Colonic mucosa (tissue), 4 donors: ENCODE measurements around the gene KCTD11. TPM values are rescaled to one million over a fixed set of nuclear protein-coding genes. Genes with fewer than 3 reads are reported as not detected.
"Not testable (repeated sequence)": the region's sequence is repeated elsewhere in the genome, so short reads cannot be mapped to it uniquely, and the experiment has no call there.

ENCODE experiments used
- DNase-seq: peaks from one replicate; pipeline ENCODE4 v3.0.0-alpha.2; 2020
- H3K27ac ChIP-seq: fragments of 200-600 bp; one replicate; pipeline ENCODE4 v1.8.0; 2021
- H3K27me3 ChIP-seq: fragments of 200-600 bp; one replicate; pipeline ENCODE4 v1.8.0; 2021
- H3K36me3 ChIP-seq: fragments of 200-600 bp; one replicate; pipeline ENCODE4 v1.8.0; 2021
- H3K4me1 ChIP-seq: fragments of 200-600 bp; one replicate; pipeline ENCODE4 v1.8.0; 2021; ENCODE audit warnings: mild to moderate bottlenecking
- H3K4me3 ChIP-seq: fragments of 200-600 bp; one replicate; pipeline ENCODE4 v1.8.0; 2021
- H3K9ac ChIP-seq, 2 donors: one replicate each; pipeline ENCODE4 v1.7.0; 2013; ENCODE audit warnings: control low read depth in 2 of 2, low read depth in 2 of 2, low read length in 2 of 2
- H3K9me3 ChIP-seq: fragments of 200-600 bp; one replicate; pipeline ENCODE4 v1.8.0; 2021
- CTCF ChIP-seq: fragments of 200-600 bp; IDR thresholded peaks from one replicate; pipeline ENCODE4 v1.8.0; 2022; ENCODE audit warnings: antibody characterized with exemption, mild to moderate bottlenecking
- intact Hi-C: fragments of 100-400 bp; cut with DNase I; formaldehyde crosslinking; loops from one replicate; pipeline ENCODE4 v1.14.1; 2022
- total RNA-seq, 2 donors: library from RNA; stranded (reverse); fragmentation: NEBNext Ultra II Directional in 1 of 2; extraction: Animal tissue kit (Norgen Biotek cat#: 25700) in 1 of 2; gene quantifications; one replicate each; pipeline ENCODE4 v1.2.1, GENCODE V29; 2021
- donor health status: healthy.
- donor health status: DM: no; HTN: no; CAD: no.
- donor health status: DM: no; HTN: no; CAD: no.

The KCTD11 gene
- total RNA-seq, 2 donors from 2014 or later, result 5.6 to 12.6 TPM

- no peak for DNase-seq
- Histone ChIP-seq H3K9me3 (no peaks in the 10 kb centered on the region), H3K9ac (no peak overlapping the region), H3K36me3 (no peaks in the 10 kb centered on the region), H3K4me1 (no peaks in the 10 kb centered on the region), H3K27me3 (no peaks in the 10 kb centered on the region), H3K27ac (no peak overlapping the region), H3K4me3 (no peak overlapping the region)
- TF ChIP-seq CTCF, result no peak
- intact Hi-C loops, result no loop called here
Observed at GRCh38 chr17:7367918-7368598, 16.1 kb downstream of the KCTD11 start.

GRCh38 chr17:7368599-7368994 lies 16.6 kb downstream of the KCTD11 start:
- H3K9me3 ChIP-seq, H3K4me3 ChIP-seq, intact Hi-C loops, DNase-seq, H3K36me3 ChIP-seq, H3K27ac ChIP-seq, H3K4me1 ChIP-seq, H3K27me3 ChIP-seq, H3K9ac ChIP-seq: not testable (repeated sequence)

GRCh38 chr17:7369825-7370224 lies 17.9 kb downstream of the KCTD11 start:
- Histone ChIP-seq H3K27ac (no peak overlapping the region), H3K9me3 (no peaks in the 10 kb centered on the region), H3K27me3 (no peaks in the 10 kb centered on the region), H3K4me3 (no peak overlapping the region), H3K4me1 (no peaks in the 10 kb centered on the region), H3K9ac (no peak overlapping the region), H3K36me3 (no peaks in the 10 kb centered on the region)
- no peak for DNase-seq
- intact Hi-C loops, result no loop called here
- no peak for TF ChIP-seq CTCF

- DNase-seq, result no peak
- H3K4me3 ChIP-seq, result no peak overlapping the region
- no peaks in the 10 kb centered on the region for H3K36me3 ChIP-seq
- no peaks in the 10 kb centered on the region for H3K9me3 ChIP-seq
- no peaks in the 10 kb centered on the region for H3K27me3 ChIP-seq
- H3K9ac ChIP-seq, result no peak overlapping the region
- H3K4me1 ChIP-seq, result no peaks in the 10 kb centered on the region
- no peak overlapping the region for H3K27ac ChIP-seq
- no peak for TF ChIP-seq CTCF
- intact Hi-C loops, result no loop called here
Observed at GRCh38 chr17:7370853-7371252, 18.9 kb downstream of the KCTD11 start.

GRCh38 chr17:7374353-7374752 lies 22.4 kb downstream of the KCTD11 start:
- TF ChIP-seq CTCF, result no peak
- Histone ChIP-seq H3K4me3 (no peak overlapping the region), H3K27ac (no peak overlapping the region), H3K36me3 (no peaks in the 10 kb centered on the region), H3K9me3 (no peaks in the 10 kb centered on the region), H3K27me3 (no peaks in the 10 kb centered on the region), H3K4me1 (no peaks in the 10 kb centered on the region), H3K9ac (no peak overlapping the region)
- intact Hi-C loops, result no loop called here
- no peak for DNase-seq

- Histone ChIP-seq H3K4me1 (no peaks in the 10 kb centered on the region), H3K36me3 (no peaks in the 10 kb centered on the region), H3K9me3 (no peaks in the 10 kb centered on the region), H3K4me3 (no peak overlapping the region), H3K9ac (no peak overlapping the region), H3K27me3 (no peaks in the 10 kb centered on the region), H3K27ac (no peak overlapping the region)
- intact Hi-C loops, result no loop called here
- no peak for TF ChIP-seq CTCF
- no peak for DNase-seq
Observed at GRCh38 chr17:7379134-7379533, 27.2 kb downstream of the KCTD11 start.
